SJSA1 (cell line): ENCODE measurements around the gene EXOC5. TPM values are rescaled to one million over a fixed set of nuclear protein-coding genes. Genes with fewer than 3 reads are reported as not detected.

Experiments used
- DNase-seq, 2 experiments: peaks; one replicate each; pipeline ENCODE4 v3.0.0-alpha.2; 2015 to 2020; ENCODE audit warnings: low spot score in 2 of 2, low read depth in 1 of 2
- H3K27ac ChIP-seq: fragments of 250-450 bp; sonication (Bioruptor Pico); 2 replicates; pipeline ENCODE4 v1.5.1; 2020; ENCODE audit warnings: mild to moderate bottlenecking, moderate library complexity
- H3K27me3 ChIP-seq: fragments of 250-450 bp; sonication (Bioruptor Pico); replicated peaks from 2 replicates; pipeline ENCODE4 v1.5.1; 2020; ENCODE audit warnings: mild to moderate bottlenecking, moderate library complexity
- H3K36me3 ChIP-seq: fragments of 250-450 bp; sonication (Bioruptor Pico); 2 replicates; pipeline ENCODE4 v1.5.1; 2020; ENCODE audit warnings: mild to moderate bottlenecking
- H3K4me1 ChIP-seq: fragments of 250-450 bp; sonication (Bioruptor Pico); replicated peaks from 2 replicates; pipeline ENCODE4 v1.6.1; 2021; ENCODE audit warnings: mild to moderate bottlenecking
- H3K4me3 ChIP-seq: fragments of 250-450 bp; sonication (Bioruptor Pico); 2 replicates; pipeline ENCODE4 v1.5.1; 2020; ENCODE audit warnings: mild to moderate bottlenecking
- H3K9me3 ChIP-seq: fragments of 250-450 bp; sonication (Bioruptor Pico); replicated peaks from 2 replicates; pipeline ENCODE4 v1.5.1; 2020; ENCODE audit warnings: mild to moderate bottlenecking
- total RNA-seq: library from RNA; depleted of rRNA; stranded (reverse); fragments of >200 nt; shearing (Covaris generic); gene quantifications from 2 replicates; pipeline ENCODE4 v1.2.3, GENCODE V29; 2014; rRNA removed

Gene EXOC5
- total RNA-seq, 1 experiment from 2014 or later = 75.9 TPM

- Histone ChIP-seq H3K4me1 (no peaks in the 10 kb centered on the region), H3K4me3 (no peak overlapping the region), H3K27me3 (peaks cover 8% of the 10 kb centered on the region; the same call in 1 of the 2 replicates), H3K9me3 (no peaks in the 10 kb centered on the region), H3K36me3 (no peaks in the 10 kb centered on the region), H3K27ac (no peak overlapping the region)
- no peak for DNase-seq
Measured at GRCh38 chr14:57171363-57171762, 97.3 kb downstream of the EXOC5 start.

- Histone ChIP-seq H3K36me3 (no peaks in the 10 kb centered on the region), H3K4me1 (no peaks in the 10 kb centered on the region), H3K27ac (no peak overlapping the region), H3K9me3 (no peaks in the 10 kb centered on the region), H3K27me3 (peaks cover 4% of the 10 kb centered on the region; the same call in 1 of the 2 replicates), H3K4me3 (no peak overlapping the region)
- no peak for DNase-seq
Measured at GRCh38 chr14:57169901-57170300, 98.8 kb downstream of the EXOC5 start.

- no peaks in the 10 kb centered on the region for H3K36me3 ChIP-seq
- no peaks in the 10 kb centered on the region for H3K4me1 ChIP-seq
- peaks cover 4% of the 10 kb centered on the region; the same call in 1 of the 2 replicates for H3K27me3 ChIP-seq
- H3K4me3 ChIP-seq = no peak overlapping the region
- H3K27ac ChIP-seq = no peak overlapping the region
- no peaks in the 10 kb centered on the region for H3K9me3 ChIP-seq
- DNase-seq = no peak
Measured at GRCh38 chr14:57168138-57168679, 100.5 kb downstream of the EXOC5 start.

GRCh38 chr14:57161583-57162234 is 107.0 kb downstream of the EXOC5 start:
- H3K9me3 ChIP-seq = no peaks in the 10 kb centered on the region
- H3K27me3 ChIP-seq = peaks cover 11% of the 10 kb centered on the region; the same call in 1 of the 2 replicates
- no peak overlapping the region for H3K4me3 ChIP-seq
- H3K27ac ChIP-seq = no peak overlapping the region
- DNase-seq = no peak
- H3K4me1 ChIP-seq = no peaks in the 10 kb centered on the region
- H3K36me3 ChIP-seq = no peaks in the 10 kb centered on the region

GRCh38 chr14:57160333-57160732 is 108.4 kb downstream of the EXOC5 start:
- Histone ChIP-seq H3K4me1 (no peaks in the 10 kb centered on the region), H3K36me3 (no peaks in the 10 kb centered on the region), H3K4me3 (no peak overlapping the region), H3K27ac (no peak overlapping the region), H3K9me3 (no peaks in the 10 kb centered on the region), H3K27me3 (peaks cover 11% of the 10 kb centered on the region; the same call in 1 of the 2 replicates)
- no peak for DNase-seq

GRCh38 chr14:57153286-57153685 is 115.4 kb downstream of the EXOC5 start:
- no peak for DNase-seq
- Histone ChIP-seq H3K4me3 (no peak overlapping the region), H3K4me1 (no peaks in the 10 kb centered on the region), H3K27me3 (no peaks in the 10 kb centered on the region), H3K27ac (no peak overlapping the region), H3K9me3 (no peaks in the 10 kb centered on the region), H3K36me3 (no peaks in the 10 kb centered on the region)

Other genes starting within 250 kb of the EXOC5 start
- gene AP5M1, start 66 bp upstream of the EXOC5 start, total RNA-seq = 24.3 and 31.6 TPM in 2 replicates
- gene NAA30, start 121.7 kb upstream of the EXOC5 start, total RNA-seq = 21.6 and 29.2 TPM in 2 replicates
- gene CCDC198, start 225.0 kb upstream of the EXOC5 start, total RNA-seq = not detected in 2 replicates